Loucy (cell line): ENCODE measurements around the gene N4BP3.
A peak's percentile ranks its signal among the peaks of the same experiment; 100 is the strongest.

Experiments used
- H2AFZ ChIP-seq: fragments of 200-600 bp; sonication (generic); 2 replicates; pipeline ENCODE4 v1.6.0; 2016; ENCODE audit warnings: antibody characterized with exemption, mild to moderate bottlenecking, low read length, moderate library complexity
- H3F3A ChIP-seq: fragments of 200-600 bp; 2 replicates; pipeline ENCODE4 v1.6.0; 2016; ENCODE audit warnings: antibody characterized with exemption, low read depth, mild to moderate bottlenecking
- H3K27me3 ChIP-seq: fragments of 200-600 bp; sonication (generic); 2 replicates; pipeline ENCODE4 v1.6.1; 2014; ENCODE audit warnings: low read length, mild to moderate bottlenecking; ENCODE audit not compliant: insufficient read depth, poor library complexity, severe bottlenecking
- H3K36me3 ChIP-seq: fragments of 200-600 bp; sonication (generic); 2 replicates; pipeline ENCODE4 v1.6.1; 2016; ENCODE audit warnings: low read length; ENCODE audit not compliant: insufficient read depth
- H3K4me1 ChIP-seq: fragments of 200-600 bp; sonication (generic); 2 replicates; pipeline ENCODE4 v1.5.1; 2014; ENCODE audit warnings: low read length, mild to moderate bottlenecking; ENCODE audit not compliant: insufficient read depth, poor library complexity, severe bottlenecking
- H3K4me2 ChIP-seq: fragments of 200-600 bp; sonication (generic); 2 replicates; pipeline ENCODE4 v1.6.0; 2014; ENCODE audit warnings: antibody characterized with exemption, low read length, low read depth, mild to moderate bottlenecking; ENCODE audit not compliant: poor library complexity, severe bottlenecking
- H3K4me3 ChIP-seq: fragments of 200-600 bp; sonication (generic); 2 replicates; pipeline ENCODE4 v1.5.1; 2014; ENCODE audit warnings: low read length, mild to moderate bottlenecking, mixed read lengths; ENCODE audit not compliant: poor library complexity, severe bottlenecking
- H3K79me2 ChIP-seq: fragments of 200-600 bp; sonication (generic); 2 replicates; pipeline ENCODE4 v1.6.1; 2014; ENCODE audit warnings: low read length; ENCODE audit not compliant: insufficient read depth
- H3K9ac ChIP-seq: fragments of 200-600 bp; sonication (generic); 2 replicates; pipeline ENCODE4 v1.6.0; 2014; ENCODE audit warnings: mild to moderate bottlenecking, low read depth, low read length, moderate library complexity; ENCODE audit not compliant: poor library complexity, severe bottlenecking
- H3K9me2 ChIP-seq: fragments of 200-600 bp; sonication (generic); replicated peaks from 2 replicates; pipeline ENCODE4 v1.6.1; 2016; ENCODE audit warnings: low read depth, low read length, mixed read lengths
- H3K9me3 ChIP-seq: fragments of 200-600 bp; sonication (generic); 2 replicates; pipeline ENCODE4 v1.6.1; 2014; ENCODE audit warnings: mild to moderate bottlenecking, antibody characterized with exemption, low read length, low read depth; ENCODE audit not compliant: insufficient read depth
- H4K20me1 ChIP-seq: fragments of 200-600 bp; sonication (generic); 2 replicates; pipeline ENCODE4 v1.6.0; 2014; ENCODE audit warnings: antibody characterized with exemption, low read length, mild to moderate bottlenecking; ENCODE audit not compliant: insufficient read depth, poor library complexity, severe bottlenecking
- EZH2phosphoT487 ChIP-seq: fragments of 200-600 bp; IDR thresholded peaks from 2 replicates; pipeline ENCODE4 v1.6.1; 2018; ENCODE audit warnings: antibody characterized with exemption, mild to moderate bottlenecking, moderate library complexity, borderline replicate concordance
- TF ChIP-seq, protein P1 (sequence below): fragments of 200-600 bp; sonication (generic); conservative IDR thresholded peaks from 2 replicates; pipeline ENCODE4 v1.5.1; 2014; ENCODE audit warnings: mild to moderate bottlenecking, antibody characterized with exemption, low read length

Gene N4BP3

DNA sequence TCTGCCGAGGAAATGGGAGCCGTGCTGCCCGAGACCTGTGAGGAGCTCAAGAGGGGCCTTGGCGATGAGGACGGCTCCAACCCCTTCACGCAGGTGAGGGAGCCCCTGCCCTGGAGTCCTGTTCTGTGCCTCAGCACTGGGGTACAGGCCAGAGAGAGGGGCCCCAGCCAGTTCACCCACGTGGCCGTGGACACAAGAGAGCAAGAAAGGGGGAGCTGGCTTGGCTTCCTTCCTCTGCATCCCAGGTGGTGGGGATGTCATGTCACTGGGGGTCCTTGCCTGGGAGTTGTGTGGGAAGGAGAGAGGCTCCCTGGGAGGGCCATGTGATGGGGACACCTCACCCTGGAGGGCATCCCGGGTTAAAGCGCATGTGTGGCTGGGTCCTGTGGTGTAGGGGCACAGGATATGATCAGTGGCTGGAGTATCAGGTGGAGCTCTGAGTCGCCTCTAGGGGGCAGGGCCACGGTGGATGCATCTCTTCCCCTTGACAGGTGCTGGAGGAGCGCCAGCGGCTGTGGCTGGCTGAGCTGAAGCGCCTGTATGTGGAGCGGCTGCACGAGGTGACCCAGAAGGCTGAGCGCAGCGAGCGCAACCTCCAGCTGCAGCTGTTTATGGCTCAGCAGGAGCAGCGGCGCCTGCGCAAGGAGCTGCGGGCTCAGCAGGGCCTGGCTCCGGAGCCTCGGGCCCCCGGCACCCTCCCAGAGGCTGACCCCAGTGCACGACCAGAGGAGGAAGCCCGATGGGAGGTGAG is 7.5 kb downstream of the N4BP3 start:
- Histone ChIP-seq H3K4me2 (no peak overlapping the region), H3F3A (no peaks in the 10 kb centered on the region), H3K79me2 (peaks cover 40% of the 10 kb centered on the region; the same call in 1 of the 2 replicates), H3K36me3 (peaks cover 6% of the 10 kb centered on the region; the same call in 1 of the 2 replicates), H3K4me3 (no peak overlapping the region), H2AFZ (no peak overlapping the region), H3K9me3 (no peaks in the 10 kb centered on the region), H3K9ac (no peak overlapping the region), H4K20me1 (no peaks in the 10 kb centered on the region), H3K9me2 (no peaks in the 10 kb centered on the region), H3K4me1 (peaks cover 16% of the 10 kb centered on the region), H3K27me3 (no peaks in the 10 kb centered on the region)
- TF ChIP-seq, protein P1, sequence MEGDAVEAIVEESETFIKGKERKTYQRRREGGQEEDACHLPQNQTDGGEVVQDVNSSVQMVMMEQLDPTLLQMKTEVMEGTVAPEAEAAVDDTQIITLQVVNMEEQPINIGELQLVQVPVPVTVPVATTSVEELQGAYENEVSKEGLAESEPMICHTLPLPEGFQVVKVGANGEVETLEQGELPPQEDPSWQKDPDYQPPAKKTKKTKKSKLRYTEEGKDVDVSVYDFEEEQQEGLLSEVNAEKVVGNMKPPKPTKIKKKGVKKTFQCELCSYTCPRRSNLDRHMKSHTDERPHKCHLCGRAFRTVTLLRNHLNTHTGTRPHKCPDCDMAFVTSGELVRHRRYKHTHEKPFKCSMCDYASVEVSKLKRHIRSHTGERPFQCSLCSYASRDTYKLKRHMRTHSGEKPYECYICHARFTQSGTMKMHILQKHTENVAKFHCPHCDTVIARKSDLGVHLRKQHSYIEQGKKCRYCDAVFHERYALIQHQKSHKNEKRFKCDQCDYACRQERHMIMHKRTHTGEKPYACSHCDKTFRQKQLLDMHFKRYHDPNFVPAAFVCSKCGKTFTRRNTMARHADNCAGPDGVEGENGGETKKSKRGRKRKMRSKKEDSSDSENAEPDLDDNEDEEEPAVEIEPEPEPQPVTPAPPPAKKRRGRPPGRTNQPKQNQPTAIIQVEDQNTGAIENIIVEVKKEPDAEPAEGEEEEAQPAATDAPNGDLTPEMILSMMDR, result peak; percentile 44
- TF ChIP-seq EZH2phosphoT487, result no peak

DNA sequence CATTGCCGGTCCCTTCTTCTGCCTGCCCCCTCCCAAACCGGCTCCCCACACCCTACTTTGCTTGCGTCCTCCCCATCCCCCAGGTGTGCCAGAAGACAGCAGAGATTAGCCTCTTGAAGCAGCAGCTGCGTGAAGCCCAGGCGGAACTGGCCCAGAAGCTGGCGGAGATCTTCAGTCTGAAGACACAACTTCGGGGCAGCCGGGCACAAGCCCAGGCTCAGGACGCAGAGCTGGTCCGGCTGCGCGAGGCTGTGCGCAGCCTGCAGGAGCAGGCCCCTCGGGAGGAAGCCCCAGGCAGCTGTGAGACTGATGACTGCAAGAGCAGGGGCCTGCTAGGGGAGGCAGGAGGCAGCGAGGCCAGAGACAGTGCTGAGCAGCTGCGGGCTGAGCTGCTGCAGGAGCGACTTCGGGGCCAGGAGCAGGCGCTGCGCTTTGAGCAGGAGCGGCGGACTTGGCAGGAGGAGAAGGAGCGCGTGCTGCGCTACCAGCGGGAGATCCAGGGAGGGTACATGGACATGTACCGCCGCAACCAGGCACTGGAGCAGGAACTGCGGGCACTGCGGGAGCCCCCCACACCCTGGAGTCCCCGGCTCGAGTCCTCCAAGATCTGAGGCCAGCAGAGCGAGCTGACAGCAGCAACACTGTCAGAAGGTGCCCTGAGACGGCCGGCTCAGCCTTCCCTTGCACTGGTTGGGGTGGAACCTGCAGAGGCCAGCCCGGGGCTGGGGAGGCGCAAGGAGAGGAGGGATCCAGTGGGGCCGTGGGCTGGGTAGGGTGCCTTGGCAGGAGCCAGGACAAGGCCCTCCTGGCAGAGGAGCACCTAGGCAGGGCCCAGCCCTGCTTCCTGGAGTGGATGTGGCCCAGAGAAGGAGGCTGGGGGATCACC is 8.3 kb downstream of the N4BP3 start:
- no peak overlapping the region for H3K9ac ChIP-seq
- peaks cover 34% of the 10 kb centered on the region; the same call in 1 of the 2 replicates for H3K79me2 ChIP-seq
- no peaks in the 10 kb centered on the region for H4K20me1 ChIP-seq
- H2AFZ ChIP-seq, result no peak overlapping the region
- H3K4me3 ChIP-seq, result no peak overlapping the region
- TF ChIP-seq, protein P1, result no peak
- TF ChIP-seq EZH2phosphoT487, result no peak
- H3K36me3 ChIP-seq, result peaks cover 6% of the 10 kb centered on the region; the same call in 1 of the 2 replicates
- H3K4me1 ChIP-seq, result peaks cover 15% of the 10 kb centered on the region
- no peaks in the 10 kb centered on the region for H3K9me2 ChIP-seq
- no peaks in the 10 kb centered on the region for H3K9me3 ChIP-seq
- H3F3A ChIP-seq, result no peaks in the 10 kb centered on the region
- H3K4me2 ChIP-seq, result no peak overlapping the region
- no peaks in the 10 kb centered on the region for H3K27me3 ChIP-seq

DNA sequence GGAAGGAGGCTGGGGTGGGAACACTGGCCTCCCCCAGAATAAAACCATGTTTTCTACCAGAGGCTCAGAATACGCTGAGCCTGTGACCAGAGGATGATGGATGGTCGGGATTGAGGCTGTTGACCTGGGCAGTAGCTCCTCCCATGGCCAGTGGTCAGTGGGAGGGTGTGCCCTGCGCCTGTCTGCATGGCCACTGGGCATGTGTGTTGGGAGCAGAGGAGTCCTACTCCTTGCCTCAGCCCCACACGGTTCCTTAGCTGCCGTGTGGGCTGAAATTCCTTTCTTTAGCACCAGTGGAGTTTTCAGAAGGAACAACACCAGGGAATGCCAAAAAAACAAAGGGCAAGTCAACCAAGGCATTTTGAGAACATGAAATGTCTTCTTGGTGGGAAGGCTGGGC is 9.0 kb downstream of the N4BP3 start:
- H4K20me1 ChIP-seq, result no peaks in the 10 kb centered on the region
- no peak overlapping the region for H2AFZ ChIP-seq
- peaks cover 27% of the 10 kb centered on the region; the same call in 1 of the 2 replicates for H3K79me2 ChIP-seq
- H3K27me3 ChIP-seq, result no peaks in the 10 kb centered on the region
- no peaks in the 10 kb centered on the region for H3K9me2 ChIP-seq
- no peak for TF ChIP-seq EZH2phosphoT487
- TF ChIP-seq, protein P1, result no peak
- H3K9ac ChIP-seq, result no peak overlapping the region
- H3K9me3 ChIP-seq, result no peaks in the 10 kb centered on the region
- H3K4me1 ChIP-seq, result peaks cover 16% of the 10 kb centered on the region
- no peak overlapping the region for H3K4me2 ChIP-seq
- H3F3A ChIP-seq, result no peaks in the 10 kb centered on the region
- H3K36me3 ChIP-seq, result peaks cover 6% of the 10 kb centered on the region; the same call in 1 of the 2 replicates
- H3K4me3 ChIP-seq, result no peak overlapping the region
